Lower lobe of right lung (tissue), 2 donors: ENCODE data around the gene DNTTIP2. TPM values are rescaled to one million over a fixed set of nuclear protein-coding genes. Genes with fewer than 3 reads are reported as not detected.
"Not testable (repeated sequence)": the region's sequence is repeated elsewhere in the genome, so short reads cannot be mapped to it uniquely, and the experiment has no call there.

Source experiments
- ATAC-seq, 2 donors: fragments of 200-7000 bp; cut with Tn5 transposase; one replicate each; pipeline ENCODE4 v1.9.1; 2020 to 2022; ENCODE audit warnings: mild to moderate bottlenecking in 2 of 2, moderate library complexity in 2 of 2
- DNase-seq: peaks from one replicate; pipeline ENCODE4 v3.0.0-alpha.2; 2020
- H3K27ac ChIP-seq: fragments of 200-600 bp; one replicate; pipeline ENCODE4 v1.8.0; 2022
- H3K27me3 ChIP-seq: fragments of 200-600 bp; one replicate; pipeline ENCODE4 v1.8.0; 2022; ENCODE audit warnings: low read depth
- H3K36me3 ChIP-seq: fragments of 200-600 bp; one replicate; pipeline ENCODE4 v1.8.0; 2022; ENCODE audit warnings: mild to moderate bottlenecking
- H3K4me1 ChIP-seq: fragments of 200-600 bp; one replicate; pipeline ENCODE4 v1.8.0; 2022
- H3K4me3 ChIP-seq: fragments of 200-600 bp; one replicate; pipeline ENCODE4 v1.8.0; 2022; ENCODE audit warnings: mild to moderate bottlenecking
- H3K9me3 ChIP-seq: fragments of 200-600 bp; one replicate; pipeline ENCODE4 v1.8.0; 2022
- CTCF ChIP-seq: fragments of 200-600 bp; IDR thresholded peaks from one replicate; pipeline ENCODE4 v1.8.0; 2022; ENCODE audit warnings: antibody characterized with exemption, mild to moderate bottlenecking
- intact Hi-C: fragments of 100-400 bp; cut with DNase I; formaldehyde crosslinking; loops from one replicate; pipeline ENCODE4 v1.11.0; 2022
- total RNA-seq: library from RNA; stranded (reverse); fragmentation: NEBNext Ultra II Directional; extraction: Animal tissue kit (Norgen Biotek cat#: 25700); gene quantifications from one replicate; pipeline ENCODE4 v1.2.1, GENCODE V29; 2021
- donor health status: DM: no; HTN: yes; CAD: no; lungs with severe emphysema.

The DNTTIP2 gene
- total RNA-seq, 1 donor from 2014 or later, result 46.8 TPM

- no peaks in the 10 kb centered on the region for H3K27me3 ChIP-seq
- H3K36me3 ChIP-seq, result peaks cover 84% of the 10 kb centered on the region
- H3K27ac ChIP-seq, result no peak overlapping the region
- no peaks in the 10 kb centered on the region for H3K9me3 ChIP-seq
- DNase-seq (no peak), ATAC-seq (no peak)
- no peak overlapping the region for H3K4me3 ChIP-seq
- H3K4me1 ChIP-seq, result peaks cover 27% of the 10 kb centered on the region
- peak; percentile 26 for TF ChIP-seq CTCF
- intact Hi-C loops, result no loop called here
Measured at GRCh38 chr1:93874025-93874651, 4.9 kb downstream of the DNTTIP2 start.

GRCh38 chr1:93871366-93871765, 7.6 kb downstream of the DNTTIP2 start:
- ATAC-seq, result no peak
- H3K9me3 ChIP-seq, result no peaks in the 10 kb centered on the region
- H3K27me3 ChIP-seq, result no peaks in the 10 kb centered on the region
- intact Hi-C loops, result no loop called here
- no peak for TF ChIP-seq CTCF
- peaks cover 7% of the 10 kb centered on the region for H3K4me1 ChIP-seq
- H3K4me3 ChIP-seq, result no peak overlapping the region
- no peak overlapping the region for H3K27ac ChIP-seq
- no peak for DNase-seq
- H3K36me3 ChIP-seq, result peaks cover 82% of the 10 kb centered on the region

GRCh38 chr1:93869653-93870052, 9.4 kb downstream of the DNTTIP2 start:
- TF ChIP-seq CTCF, result no peak
- Histone ChIP-seq H3K9me3 (no peaks in the 10 kb centered on the region), H3K4me3 (no peak overlapping the region), H3K27ac (no peak overlapping the region), H3K4me1 (no peaks in the 10 kb centered on the region), H3K27me3 (no peaks in the 10 kb centered on the region), H3K36me3 (peaks cover 66% of the 10 kb centered on the region)
- ATAC-seq (no peak), DNase-seq (no peak)
- intact Hi-C loops, result no loop called here

- intact Hi-C loops, result not testable (repeated sequence)
- peaks cover 55% of the 10 kb centered on the region for H3K36me3 ChIP-seq
Measured at GRCh38 chr1:93868492-93868891, 10.5 kb downstream of the DNTTIP2 start.

GRCh38 chr1:93865253-93865652, 13.8 kb downstream of the DNTTIP2 start:
- H3K27ac ChIP-seq, result no peak overlapping the region
- DNase-seq (no peak), ATAC-seq (no peak)
- TF ChIP-seq CTCF, result no peak
- no peak overlapping the region for H3K4me3 ChIP-seq
- no peaks in the 10 kb centered on the region for H3K4me1 ChIP-seq
- intact Hi-C loops, result no loop called here
- peaks cover 22% of the 10 kb centered on the region for H3K36me3 ChIP-seq
- H3K9me3 ChIP-seq, result no peaks in the 10 kb centered on the region
- no peaks in the 10 kb centered on the region for H3K27me3 ChIP-seq

More at GRCh38 chr1:93868492-93868891, 10.5 kb downstream of the DNTTIP2 start:
- H3K4me3 ChIP-seq, H3K27ac ChIP-seq, H3K9me3 ChIP-seq, ATAC-seq, DNase-seq, H3K4me1 ChIP-seq, H3K27me3 ChIP-seq: not testable (repeated sequence)

GRCh38 chr1:93864175-93864574, 14.8 kb downstream of the DNTTIP2 start:
- ATAC-seq (no peak), DNase-seq (no peak)
- intact Hi-C loops, result no loop called here
- no peak overlapping the region for H3K4me3 ChIP-seq
- H3K9me3 ChIP-seq, result no peaks in the 10 kb centered on the region
- H3K27me3 ChIP-seq, result no peaks in the 10 kb centered on the region
- no peak for TF ChIP-seq CTCF
- no peaks in the 10 kb centered on the region for H3K4me1 ChIP-seq
- peaks cover 12% of the 10 kb centered on the region for H3K36me3 ChIP-seq
- no peak overlapping the region for H3K27ac ChIP-seq

- H3K27ac ChIP-seq, ATAC-seq, DNase-seq, H3K27me3 ChIP-seq, H3K4me3 ChIP-seq, H3K36me3 ChIP-seq, H3K4me1 ChIP-seq, H3K9me3 ChIP-seq, intact Hi-C loops: not testable (repeated sequence)
Measured at GRCh38 chr1:93857653-93858052, 21.4 kb downstream of the DNTTIP2 start.

GRCh38 chr1:93855983-93856382, 23.0 kb downstream of the DNTTIP2 start:
- ATAC-seq, intact Hi-C loops, H3K4me1 ChIP-seq, H3K27me3 ChIP-seq, H3K9me3 ChIP-seq, H3K4me3 ChIP-seq, H3K27ac ChIP-seq, H3K36me3 ChIP-seq, DNase-seq: not testable (repeated sequence)
